Measurements from ENCODE around the gene METTL22.
A peak's percentile ranks its signal among the peaks of the same experiment; 100 is the strongest.
"Not testable (repeated sequence)": the region's sequence is repeated elsewhere in the genome, so short reads cannot be mapped to it uniquely, and the experiment has no call there.

Gene METTL22

GRCh38 chr16:8639694-8640093 is 18.2 kb downstream of the METTL22 start:
- peaks cover 3% of the 10 kb centered on the region for H3K4me1 Mint-ChIP-seq

GRCh38 chr16:8641671-8642070 is 20.2 kb downstream of the METTL22 start:
- no peaks in the 10 kb centered on the region for H3K27me3 Mint-ChIP-seq
- H3K9me3 Mint-ChIP-seq: no peaks in the 10 kb centered on the region
- H3K36me3 Mint-ChIP-seq: peaks cover 90% of the 10 kb centered on the region
- H3K4me3 Mint-ChIP-seq: no peak overlapping the region
- H3K4me1 Mint-ChIP-seq: peaks cover 5% of the 10 kb centered on the region
- H3K27ac Mint-ChIP-seq: peak overlapping the region; percentile 27
- ATAC-seq: no peak

More at GRCh38 chr16:8639694-8640093, 18.2 kb downstream of the METTL22 start:
- Mint-ChIP-seq H3K9me3 (no peaks in the 10 kb centered on the region), H3K36me3 (peaks cover 88% of the 10 kb centered on the region), H3K27ac (no peak overlapping the region), H3K27me3 (no peaks in the 10 kb centered on the region), H3K4me3 (no peak overlapping the region)
- ATAC-seq: no peak

DNA sequence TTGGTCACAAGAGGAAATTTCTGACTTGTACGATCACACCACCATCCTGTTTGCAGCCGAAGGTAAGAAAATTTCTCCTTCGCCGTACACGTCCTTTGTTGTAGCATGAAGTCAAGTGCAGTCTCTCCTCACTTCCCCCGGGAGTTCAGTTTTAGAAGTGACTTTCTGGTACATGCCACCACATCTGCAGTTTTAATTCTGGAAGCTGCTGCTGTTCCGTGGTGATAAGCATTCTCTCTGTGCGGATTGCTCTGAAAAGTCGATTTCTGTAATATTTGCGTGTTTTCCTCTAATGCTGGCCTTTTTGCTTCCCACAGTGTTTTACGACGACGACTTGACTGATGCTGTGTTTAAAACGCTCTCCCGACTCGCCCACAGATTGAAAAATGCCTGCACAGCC is 20.6 kb downstream of the METTL22 start:
- Mint-ChIP-seq H3K27me3 (no peaks in the 10 kb centered on the region), H3K4me1 (peaks cover 5% of the 10 kb centered on the region), H3K9me3 (no peaks in the 10 kb centered on the region), H3K36me3 (peaks cover 93% of the 10 kb centered on the region), H3K27ac (no peak overlapping the region), H3K4me3 (no peak overlapping the region)
- ATAC-seq: no peak

GRCh38 chr16:8644211-8645140 is 23.0 kb downstream of the METTL22 start:
- no peak overlapping the region for H3K27ac Mint-ChIP-seq
- peaks cover 79% of the 10 kb centered on the region for H3K36me3 Mint-ChIP-seq
- H3K4me1 Mint-ChIP-seq: peaks cover 5% of the 10 kb centered on the region
- ATAC-seq: peak; percentile 20
- no peak overlapping the region for H3K4me3 Mint-ChIP-seq
- no peaks in the 10 kb centered on the region for H3K27me3 Mint-ChIP-seq
- no peaks in the 10 kb centered on the region for H3K9me3 Mint-ChIP-seq

GRCh38 chr16:8645141-8645521 is 23.6 kb downstream of the METTL22 start:
- ATAC-seq: no peak
- Mint-ChIP-seq H3K4me1 (peaks cover 5% of the 10 kb centered on the region), H3K4me3 (no peak overlapping the region), H3K27ac (no peak overlapping the region), H3K36me3 (peaks cover 72% of the 10 kb centered on the region), H3K27me3 (no peaks in the 10 kb centered on the region), H3K9me3 (no peaks in the 10 kb centered on the region)

DNA sequence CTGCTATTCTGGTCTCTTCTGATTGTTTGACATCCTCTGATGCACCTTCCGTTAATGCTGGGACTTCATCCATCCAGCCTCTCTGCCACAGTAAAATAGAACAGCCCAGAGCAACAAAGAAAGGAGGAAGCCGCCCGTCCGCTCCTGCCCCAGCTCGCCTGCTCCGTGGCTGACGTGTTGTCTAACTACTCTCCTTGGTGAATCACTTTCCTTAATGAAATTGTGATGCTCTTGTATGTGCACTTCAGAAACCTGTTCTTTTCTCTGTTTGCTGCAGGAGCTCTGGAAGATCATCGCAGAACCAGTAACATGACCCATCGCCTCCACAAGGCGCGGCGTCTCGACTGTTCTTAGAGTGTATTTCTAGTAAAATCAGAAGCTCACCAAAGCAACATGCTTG is 24.3 kb downstream of the METTL22 start:
- H3K36me3 Mint-ChIP-seq: peaks cover 67% of the 10 kb centered on the region

GRCh38 chr16:8646326-8647053 is 25.0 kb downstream of the METTL22 start:
- Mint-ChIP-seq H3K4me1 (peaks cover 5% of the 10 kb centered on the region), H3K9me3 (no peaks in the 10 kb centered on the region), H3K36me3 (peaks cover 60% of the 10 kb centered on the region), H3K27ac (no peak overlapping the region), H3K27me3 (no peaks in the 10 kb centered on the region), H3K4me3 (no peak overlapping the region)
- ATAC-seq: no peak

More for the DNA sequence above, 24.3 kb downstream of the METTL22 start:
- Mint-ChIP-seq H3K27ac (no peak overlapping the region), H3K4me3 (no peak overlapping the region), H3K9me3 (no peaks in the 10 kb centered on the region), H3K27me3 (no peaks in the 10 kb centered on the region), H3K4me1 (peaks cover 5% of the 10 kb centered on the region)
- ATAC-seq: no peak

- H3K27ac Mint-ChIP-seq: no peak overlapping the region
Measured at GRCh38 chr16:8647721-8648318, 26.3 kb downstream of the METTL22 start.

GRCh38 chr16:8648877-8649276 is 27.4 kb downstream of the METTL22 start:
- no peak overlapping the region for H3K27ac Mint-ChIP-seq
- no peak for ATAC-seq
- peaks cover 42% of the 10 kb centered on the region for H3K36me3 Mint-ChIP-seq
- H3K27me3 Mint-ChIP-seq: no peaks in the 10 kb centered on the region
- no peaks in the 10 kb centered on the region for H3K9me3 Mint-ChIP-seq
- no peak overlapping the region for H3K4me3 Mint-ChIP-seq
- peaks cover 5% of the 10 kb centered on the region for H3K4me1 Mint-ChIP-seq

More at GRCh38 chr16:8647721-8648318, 26.3 kb downstream of the METTL22 start:
- H3K4me1 Mint-ChIP-seq: peaks cover 5% of the 10 kb centered on the region
- no peaks in the 10 kb centered on the region for H3K27me3 Mint-ChIP-seq
- no peak for ATAC-seq
- H3K9me3 Mint-ChIP-seq: no peaks in the 10 kb centered on the region
- H3K36me3 Mint-ChIP-seq: peaks cover 47% of the 10 kb centered on the region
- H3K4me3 Mint-ChIP-seq: no peak overlapping the region

DNA sequence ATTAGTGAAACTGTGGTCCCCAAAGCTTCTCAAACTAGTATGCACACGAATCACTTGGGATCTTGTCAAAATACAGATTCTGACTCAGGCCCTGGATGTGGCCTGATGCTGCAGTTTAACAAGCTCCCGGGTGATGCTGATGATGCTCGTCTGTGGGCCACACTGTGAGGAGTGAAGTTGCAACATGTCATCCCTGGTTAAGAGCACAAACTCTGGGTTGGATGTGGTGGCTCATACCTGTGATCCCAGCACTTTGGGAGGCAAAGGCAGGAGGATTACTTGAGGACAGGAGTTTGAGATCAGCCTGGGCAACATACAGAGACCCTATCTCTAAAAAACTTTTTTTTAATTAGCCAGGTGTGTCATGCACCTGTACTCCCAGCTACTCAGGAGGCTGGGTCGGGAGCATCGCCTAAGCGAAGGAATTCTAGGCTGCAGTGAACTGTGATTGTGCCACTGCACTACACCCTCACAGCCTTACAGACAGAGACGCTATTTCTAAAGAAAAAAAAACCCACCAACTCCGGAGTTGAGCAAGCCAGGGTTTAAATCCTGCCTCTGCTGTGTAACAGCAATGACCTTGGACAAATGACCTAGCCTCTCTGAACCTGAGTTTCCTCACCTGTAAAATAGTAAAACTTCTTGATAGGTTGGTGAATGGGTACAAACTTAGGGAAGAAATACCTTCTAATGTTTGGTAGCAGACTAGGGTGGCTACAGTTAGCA is 28.5 kb downstream of the METTL22 start:
- Mint-ChIP-seq H3K4me1 (no peaks in the 10 kb centered on the region), H3K9me3 (no peaks in the 10 kb centered on the region), H3K4me3 (no peak overlapping the region), H3K36me3 (peaks cover 31% of the 10 kb centered on the region), H3K27me3 (no peaks in the 10 kb centered on the region), H3K27ac (no peak overlapping the region)
- no peak for ATAC-seq

DNA sequence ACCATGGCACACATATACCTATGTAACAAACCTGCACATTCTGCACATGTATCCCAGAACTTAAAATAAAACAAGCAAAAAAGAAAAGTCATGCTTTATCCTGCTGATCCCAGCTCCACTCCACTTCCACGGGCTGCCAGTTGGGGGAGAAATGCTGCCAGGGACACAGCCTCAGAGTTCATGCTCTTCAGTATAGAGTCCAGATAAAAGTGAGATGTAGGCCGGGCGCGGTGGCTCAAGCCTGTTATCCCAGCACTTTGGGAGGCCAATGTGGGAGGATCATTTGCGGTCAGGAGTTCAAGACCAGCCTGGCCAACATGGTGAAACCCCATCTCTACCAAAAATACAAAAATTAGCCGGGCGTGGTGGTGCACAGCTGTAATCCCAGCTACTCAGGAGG is 30.5 kb downstream of the METTL22 start:
- not testable (repeated sequence) for H3K4me1 Mint-ChIP-seq, H3K27ac Mint-ChIP-seq, H3K4me3 Mint-ChIP-seq, H3K9me3 Mint-ChIP-seq, ATAC-seq, H3K27me3 Mint-ChIP-seq
- peaks cover 13% of the 10 kb centered on the region for H3K36me3 Mint-ChIP-seq

DNA sequence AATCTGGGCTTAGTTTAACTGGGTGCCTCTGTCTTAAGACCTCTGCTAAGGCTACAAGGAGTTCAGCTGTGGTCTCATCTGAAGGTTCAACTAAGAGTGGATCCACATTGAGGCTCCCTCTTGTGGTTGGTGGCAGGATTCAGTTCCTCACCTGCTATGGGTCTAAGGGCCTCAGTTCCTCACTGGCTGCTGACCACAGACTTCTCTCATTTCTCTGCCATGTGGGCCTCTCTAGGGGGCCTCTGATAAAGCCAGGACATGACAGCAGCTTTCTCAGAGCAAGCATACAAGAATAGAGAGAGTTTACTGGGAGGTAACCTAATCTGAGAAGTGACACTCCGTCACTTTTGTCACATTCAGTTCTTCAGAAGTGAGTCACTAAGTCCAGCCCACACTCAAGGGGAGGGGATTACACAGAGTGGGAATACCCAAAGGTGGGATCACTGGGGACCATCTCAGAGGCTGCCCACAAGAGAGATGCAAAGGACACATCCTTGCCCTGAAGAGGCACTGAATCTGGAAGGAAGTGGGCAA is 33.8 kb downstream of the METTL22 start:
- H3K4me3 Mint-ChIP-seq: no peak overlapping the region
- H3K9me3 Mint-ChIP-seq: no peaks in the 10 kb centered on the region
- peak overlapping the region; percentile 44 for H3K27ac Mint-ChIP-seq
- no peaks in the 10 kb centered on the region for H3K27me3 Mint-ChIP-seq
- ATAC-seq: peak; percentile 96
- peaks cover 5% of the 10 kb centered on the region for H3K36me3 Mint-ChIP-seq
- peaks cover 7% of the 10 kb centered on the region for H3K4me1 Mint-ChIP-seq

DNA sequence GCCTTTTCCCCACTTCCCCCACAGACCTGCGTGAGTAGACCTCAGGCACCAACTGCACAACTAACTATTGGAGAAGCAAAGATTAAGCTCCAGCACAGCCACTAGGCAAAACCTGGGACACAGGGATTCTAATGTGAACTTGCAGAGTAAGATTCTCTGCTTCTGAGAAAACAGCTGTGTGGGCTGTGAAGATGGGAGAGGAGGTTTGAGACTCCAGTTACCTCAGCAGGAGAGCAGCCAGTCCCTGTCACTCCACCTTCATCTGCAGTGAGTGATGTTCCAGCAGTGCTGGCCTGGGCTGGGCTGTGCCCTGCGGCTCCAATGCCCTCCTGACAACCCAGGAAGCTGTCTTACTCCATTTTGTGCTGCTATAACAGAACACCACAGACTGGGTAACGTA is 34.9 kb downstream of the METTL22 start:
- H3K36me3 Mint-ChIP-seq: peaks cover 5% of the 10 kb centered on the region
- H3K4me1 Mint-ChIP-seq: peaks cover 16% of the 10 kb centered on the region
- H3K27me3 Mint-ChIP-seq: no peaks in the 10 kb centered on the region
- H3K4me3 Mint-ChIP-seq: no peak overlapping the region
- no peaks in the 10 kb centered on the region for H3K9me3 Mint-ChIP-seq
- ATAC-seq: no peak
- no peak overlapping the region for H3K27ac Mint-ChIP-seq

DNA sequence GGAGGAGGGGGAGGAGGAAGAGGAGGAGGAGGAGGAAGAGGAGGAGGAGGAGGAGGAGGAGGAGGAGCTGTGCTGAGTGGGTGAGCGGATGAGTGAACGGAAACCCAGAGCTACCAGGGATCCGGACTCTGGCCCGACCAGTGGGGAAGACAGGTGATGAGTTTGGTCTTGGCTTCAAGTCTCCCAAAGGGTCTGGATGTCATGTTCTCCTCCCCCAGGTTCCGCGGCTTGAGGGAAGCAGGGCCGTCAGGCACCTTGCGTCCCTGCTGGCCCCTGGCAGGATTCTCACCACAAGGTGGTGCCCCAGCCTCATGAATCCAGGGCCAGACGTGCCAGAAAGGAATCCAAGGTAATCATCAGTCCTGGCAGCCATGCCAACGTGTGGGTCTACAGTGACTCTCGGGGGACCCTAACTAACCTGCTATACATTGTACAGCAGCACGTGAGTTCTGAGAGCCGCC is 39.4 kb downstream of the METTL22 start:
- Mint-ChIP-seq H3K27ac (peak overlapping the region; percentile 54), H3K27me3 (no peaks in the 10 kb centered on the region), H3K9me3 (no peaks in the 10 kb centered on the region), H3K4me1 (peaks cover 8% of the 10 kb centered on the region), H3K4me3 (no peak overlapping the region), H3K36me3 (no peaks in the 10 kb centered on the region)
- peak; percentile 79 for ATAC-seq
